ENCODE results near the gene EIF4E2.

DNA sequence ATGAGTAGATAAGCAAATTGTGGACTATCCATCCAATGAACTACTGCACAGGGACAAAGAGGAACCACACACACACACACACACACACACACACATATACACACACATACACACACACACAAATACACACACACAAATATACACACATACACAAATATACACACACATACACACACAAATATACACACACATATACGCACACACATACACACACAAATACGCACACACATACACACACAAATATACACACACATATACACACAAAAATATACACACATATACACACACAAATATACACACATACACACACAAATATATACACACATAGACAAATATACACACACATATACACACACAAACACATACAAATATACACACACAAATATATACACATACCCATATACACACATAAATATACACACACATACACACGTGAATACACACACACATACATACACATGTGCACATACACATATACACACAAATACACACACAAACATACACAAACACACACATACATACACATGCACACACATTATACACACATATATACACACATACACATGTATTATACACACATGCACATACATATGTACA is 63.1 kb downstream of the EIF4E2 start:
- TF ChIP-seq EP300 (IDR thresholded peaks at IDR 0.05) (no peak), POLR2AphosphoS5 (IDR thresholded peaks at IDR 0.05) (no peak), POLR2A (IDR thresholded peaks at IDR 0.05) (no peak)
- TF ChIP-seq, protein P1, sequence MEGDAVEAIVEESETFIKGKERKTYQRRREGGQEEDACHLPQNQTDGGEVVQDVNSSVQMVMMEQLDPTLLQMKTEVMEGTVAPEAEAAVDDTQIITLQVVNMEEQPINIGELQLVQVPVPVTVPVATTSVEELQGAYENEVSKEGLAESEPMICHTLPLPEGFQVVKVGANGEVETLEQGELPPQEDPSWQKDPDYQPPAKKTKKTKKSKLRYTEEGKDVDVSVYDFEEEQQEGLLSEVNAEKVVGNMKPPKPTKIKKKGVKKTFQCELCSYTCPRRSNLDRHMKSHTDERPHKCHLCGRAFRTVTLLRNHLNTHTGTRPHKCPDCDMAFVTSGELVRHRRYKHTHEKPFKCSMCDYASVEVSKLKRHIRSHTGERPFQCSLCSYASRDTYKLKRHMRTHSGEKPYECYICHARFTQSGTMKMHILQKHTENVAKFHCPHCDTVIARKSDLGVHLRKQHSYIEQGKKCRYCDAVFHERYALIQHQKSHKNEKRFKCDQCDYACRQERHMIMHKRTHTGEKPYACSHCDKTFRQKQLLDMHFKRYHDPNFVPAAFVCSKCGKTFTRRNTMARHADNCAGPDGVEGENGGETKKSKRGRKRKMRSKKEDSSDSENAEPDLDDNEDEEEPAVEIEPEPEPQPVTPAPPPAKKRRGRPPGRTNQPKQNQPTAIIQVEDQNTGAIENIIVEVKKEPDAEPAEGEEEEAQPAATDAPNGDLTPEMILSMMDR (IDR thresholded peaks at IDR 0.05): no peak

Measured in stomach (tissue), 4 donors.